Natural killer cell (primary cell): ENCODE measurements around the gene HLA-DPB1. TPM values are rescaled to one million over a fixed set of nuclear protein-coding genes. Genes with fewer than 3 reads are reported as not detected.

ENCODE experiments used
- ATAC-seq, 3 donors: fragments of 150-1000 bp in 2 of 3; fragments of 200-7000 bp in 1 of 3; cut with Tn5 transposase; 1 replicate in 1 of 3; 2 replicates in 2 of 3; pipeline ENCODE4 v1.10.0; 2021; ENCODE audit warnings: mild to moderate bottlenecking in 2 of 3, moderate library complexity in 2 of 3
- DNase-seq, 2 donors: peaks; one replicate each; pipeline versions ENCODE4 v3.0.0 to v3.0.0-alpha.2; 2013 to 2021; ENCODE audit warnings: mixed read lengths in 1 of 2
- H3K27ac ChIP-seq: one replicate; pipeline ENCODE4 v1.5.1; 2013; ENCODE audit warnings: mild to moderate bottlenecking, low read length
- H3K27me3 ChIP-seq: one replicate; pipeline ENCODE4 v1.6.1; 2013; ENCODE audit warnings: low read length; ENCODE audit not compliant: control insufficient read depth, insufficient read depth
- H3K36me3 ChIP-seq: one replicate; pipeline ENCODE4 v1.6.1; 2013; ENCODE audit warnings: low read length; ENCODE audit not compliant: control insufficient read depth, insufficient read depth
- H3K4me1 ChIP-seq: one replicate; pipeline ENCODE4 v1.6.1; 2013; ENCODE audit warnings: low read length; ENCODE audit not compliant: control insufficient read depth, insufficient read depth
- H3K4me3 ChIP-seq: one replicate; pipeline ENCODE4 v1.5.1; 2013; ENCODE audit warnings: low read length
- H3K9me3 ChIP-seq: one replicate; pipeline ENCODE4 v1.6.1; 2013; ENCODE audit warnings: low read length; ENCODE audit not compliant: control insufficient read depth, insufficient read depth
- H3K27ac Mint-ChIP-seq, 2 donors: one replicate each; pipeline ENCODE4 v1.8.0; 2022; ENCODE audit warnings: mild to moderate bottlenecking in 2 of 2, mixed read lengths in 2 of 2, moderate library complexity in 1 of 2
- H3K27me3 Mint-ChIP-seq, 2 donors: one replicate each; pipeline ENCODE4 v1.8.0; 2022; ENCODE audit warnings: low read depth in 2 of 2, mixed read lengths in 2 of 2
- H3K36me3 Mint-ChIP-seq: one replicate; pipeline ENCODE4 v1.8.0; 2022; ENCODE audit warnings: mixed read lengths
- H3K4me1 Mint-ChIP-seq, 2 donors: one replicate each; pipeline ENCODE4 v1.8.0; 2022; ENCODE audit warnings: mixed read lengths in 2 of 2
- H3K4me3 Mint-ChIP-seq: one replicate; pipeline ENCODE4 v1.8.0; 2022; ENCODE audit warnings: mild to moderate bottlenecking, moderate library complexity, mixed read lengths
- H3K9me3 Mint-ChIP-seq, 2 donors: one replicate each; pipeline ENCODE4 v1.8.0; 2022; ENCODE audit warnings: mixed read lengths in 2 of 2
- WGBS: methylation state at CpG from one replicate; pipeline ENCODE4 v1.1.7; 2013; ENCODE audit warnings: missing lambda C conversion rate; ENCODE audit not compliant: insufficient coverage; 5-methylcytosine and 5-hydroxymethylcytosine counted together
- intact Hi-C: fragments of 100-400 bp; cut with micrococcal nuclease; formaldehyde crosslinking; loops from one replicate; pipeline ENCODE4 v1.14.2; 2022
- total RNA-seq, 4 donors: library from RNA; stranded (reverse); fragments of 120-200 nt in 1 of 4; gene quantifications; one replicate each; pipeline versions ENCODE4 v1.2.3 to v1.2.4, GENCODE V29; 2013 to 2022
- TF ChIP-seq, protein P1 (sequence below): fragments of 200-600 bp; IDR thresholded peaks from one replicate; pipeline ENCODE4 v1.8.0; 2022; ENCODE audit warnings: antibody characterized with exemption

The HLA-DPB1 gene
- total RNA-seq, 3 donors from 2014 or later (not counting 1 experiment from before 2014, with no cell fraction given): 55.2 to 131 (median 77.1) TPM

- Mint-ChIP-seq H3K4me1 (no peaks in the 10 kb centered on the region), H3K27me3 (peaks cover 43 to 50% of the 10 kb centered on the region in 2 donors), H3K36me3 (peaks cover 18% of the 10 kb centered on the region), H3K4me3 (no peak overlapping the region), H3K9me3 (peaks cover 11 to 13% of the 10 kb centered on the region in 2 donors), H3K27ac (no peak overlapping the region)
- DNase-seq: no peak
- Histone ChIP-seq H3K36me3 (no peaks in the 10 kb centered on the region), H3K4me3 (no peak overlapping the region), H3K27me3 (no peaks in the 10 kb centered on the region), H3K4me1 (no peaks in the 10 kb centered on the region), H3K9me3 (peaks cover 7% of the 10 kb centered on the region), H3K27ac (no peak overlapping the region)
- intact Hi-C loops: loop anchor here (10.0 kb wide), 1 partner anchor 51 kb away; no protein-coding TSS in a partner anchor
- ATAC-seq: no peak
- WGBS: 70% methylated on average over 3 of the region's 3 CpGs
- TF ChIP-seq, protein P1, sequence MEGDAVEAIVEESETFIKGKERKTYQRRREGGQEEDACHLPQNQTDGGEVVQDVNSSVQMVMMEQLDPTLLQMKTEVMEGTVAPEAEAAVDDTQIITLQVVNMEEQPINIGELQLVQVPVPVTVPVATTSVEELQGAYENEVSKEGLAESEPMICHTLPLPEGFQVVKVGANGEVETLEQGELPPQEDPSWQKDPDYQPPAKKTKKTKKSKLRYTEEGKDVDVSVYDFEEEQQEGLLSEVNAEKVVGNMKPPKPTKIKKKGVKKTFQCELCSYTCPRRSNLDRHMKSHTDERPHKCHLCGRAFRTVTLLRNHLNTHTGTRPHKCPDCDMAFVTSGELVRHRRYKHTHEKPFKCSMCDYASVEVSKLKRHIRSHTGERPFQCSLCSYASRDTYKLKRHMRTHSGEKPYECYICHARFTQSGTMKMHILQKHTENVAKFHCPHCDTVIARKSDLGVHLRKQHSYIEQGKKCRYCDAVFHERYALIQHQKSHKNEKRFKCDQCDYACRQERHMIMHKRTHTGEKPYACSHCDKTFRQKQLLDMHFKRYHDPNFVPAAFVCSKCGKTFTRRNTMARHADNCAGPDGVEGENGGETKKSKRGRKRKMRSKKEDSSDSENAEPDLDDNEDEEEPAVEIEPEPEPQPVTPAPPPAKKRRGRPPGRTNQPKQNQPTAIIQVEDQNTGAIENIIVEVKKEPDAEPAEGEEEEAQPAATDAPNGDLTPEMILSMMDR: no peak
Observed at GRCh38 chr6:33103776-33104175, 28.0 kb downstream of the HLA-DPB1 start.

- peaks cover 9% of the 10 kb centered on the region for H3K36me3 Mint-ChIP-seq
- peaks cover 46 to 50% of the 10 kb centered on the region in 2 donors for H3K27me3 Mint-ChIP-seq
- WGBS: 96% methylated on average over 1 of the region's 1 CpG
- Histone ChIP-seq H3K27ac (no peak overlapping the region), H3K27me3 (no peaks in the 10 kb centered on the region), H3K9me3 (peaks cover 7% of the 10 kb centered on the region), H3K36me3 (no peaks in the 10 kb centered on the region), H3K4me1 (no peaks in the 10 kb centered on the region), H3K4me3 (no peak overlapping the region)
- no peak overlapping the region for H3K27ac Mint-ChIP-seq
- TF ChIP-seq, protein P1: no peak
- ATAC-seq (no peak), DNase-seq (no peak)
- no peak overlapping the region for H3K4me3 Mint-ChIP-seq
- H3K4me1 Mint-ChIP-seq: no peaks in the 10 kb centered on the region
- peaks cover 5 to 10% of the 10 kb centered on the region in 2 donors for H3K9me3 Mint-ChIP-seq
- intact Hi-C loops: loop anchor here (10.0 kb wide), 1 partner anchor 50 kb away; no protein-coding TSS in a partner anchor
Observed at GRCh38 chr6:33104887-33105286, 29.1 kb downstream of the HLA-DPB1 start.

DNA sequence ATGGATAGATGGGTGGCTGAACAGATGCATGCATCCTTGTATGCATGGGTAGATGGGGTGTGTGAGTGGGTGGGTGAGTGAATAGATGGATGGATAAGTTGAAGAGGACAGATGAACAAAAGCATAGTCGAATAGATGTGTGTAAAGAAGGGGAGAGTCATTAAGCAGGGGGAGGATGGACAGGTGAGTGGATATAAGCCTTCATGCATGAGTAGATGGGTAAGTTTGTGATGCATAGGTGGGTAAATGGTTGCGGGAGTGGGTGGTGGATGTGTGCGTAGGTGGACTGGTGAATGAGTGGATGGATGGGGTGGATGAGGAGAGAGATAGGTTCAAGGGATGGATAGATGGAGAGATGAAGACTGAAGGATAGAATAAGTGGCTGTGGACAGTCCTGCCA lies 29.6 kb downstream of the HLA-DPB1 start:
- Histone ChIP-seq H3K27me3 (no peaks in the 10 kb centered on the region), H3K4me1 (no peaks in the 10 kb centered on the region), H3K9me3 (peaks cover 7% of the 10 kb centered on the region), H3K27ac (no peak overlapping the region), H3K4me3 (no peak overlapping the region), H3K36me3 (no peaks in the 10 kb centered on the region)
- peaks cover 4 to 8% of the 10 kb centered on the region in 2 donors for H3K9me3 Mint-ChIP-seq
- intact Hi-C loops: loop anchor here (10.0 kb wide), 1 partner anchor 49 kb away; no protein-coding TSS in a partner anchor
- TF ChIP-seq, protein P1: no peak
- H3K36me3 Mint-ChIP-seq: peaks cover 6% of the 10 kb centered on the region
- H3K27me3 Mint-ChIP-seq: peaks cover 49 to 55% of the 10 kb centered on the region in 2 donors
- no peak for DNase-seq
- WGBS: 97% methylated on average over 3 of the region's 3 CpGs
- H3K4me3 Mint-ChIP-seq: no peak overlapping the region
- no peaks in the 10 kb centered on the region for H3K4me1 Mint-ChIP-seq
- no peak for ATAC-seq
- H3K27ac Mint-ChIP-seq: no peak overlapping the region
